Measurements from ENCODE around the gene GCG.

Gene GCG

DNA sequence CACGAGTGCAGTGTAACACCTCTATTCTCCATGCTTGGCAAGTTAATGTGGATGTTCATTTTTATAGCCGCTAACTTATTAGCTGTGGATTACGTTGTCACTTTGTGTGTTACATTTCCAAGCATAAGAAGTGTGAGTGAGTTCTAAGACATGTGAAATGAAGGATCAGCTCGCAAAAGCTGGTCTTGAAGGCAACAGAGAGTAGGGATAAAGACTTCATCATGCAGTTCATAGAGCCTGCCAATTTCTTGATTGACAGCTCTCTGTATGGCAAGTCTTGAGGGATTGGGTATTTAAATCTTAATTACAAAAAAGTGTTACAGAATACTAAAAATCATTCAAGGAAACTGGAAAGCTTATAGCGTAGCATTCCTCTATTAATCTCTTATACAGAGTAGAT is 52.2 kb downstream of the GCG start:
- DNase-seq: no peak

All from Kasumi-1 (cell line).